Measurements from ENCODE around the gene P2RY13.

The P2RY13 gene

GRCh38 chr3:151299006-151299405 is 30.3 kb downstream of the P2RY13 start:
- no peak for FAIRE-seq
- DNase-seq (ENCODE audit: insufficient read length, low spot score), result no peak

GRCh38 chr3:151297429-151297828 is 31.9 kb downstream of the P2RY13 start:
- FAIRE-seq (no peak), DNase-seq (ENCODE audit: insufficient read length, low spot score) (no peak)

- no peak for FAIRE-seq
- DNase-seq (ENCODE audit: insufficient read length, low spot score), result no peak
Measured at GRCh38 chr3:151296226-151296625, 33.1 kb downstream of the P2RY13 start.

GRCh38 chr3:151293127-151293526 is 36.2 kb downstream of the P2RY13 start:
- no peak for FAIRE-seq

GRCh38 chr3:151290673-151291072 is 38.7 kb downstream of the P2RY13 start:
- DNase-seq (ENCODE audit: insufficient read length, low spot score) (no peak), FAIRE-seq (no peak)

More at GRCh38 chr3:151293127-151293526, 36.2 kb downstream of the P2RY13 start:
- no peak for DNase-seq (ENCODE audit: insufficient read length, low spot score)

GRCh38 chr3:151289445-151289844 is 39.9 kb downstream of the P2RY13 start:
- no peak for FAIRE-seq

GRCh38 chr3:151285940-151286339 is 43.4 kb downstream of the P2RY13 start:
- FAIRE-seq (no peak), DNase-seq (ENCODE audit: insufficient read length, low spot score) (no peak)

More at GRCh38 chr3:151289445-151289844, 39.9 kb downstream of the P2RY13 start:
- no peak for DNase-seq (ENCODE audit: insufficient read length, low spot score)

- no peak for FAIRE-seq
- no peak for DNase-seq (ENCODE audit: insufficient read length, low spot score)
Measured at GRCh38 chr3:151283907-151284461, 45.4 kb downstream of the P2RY13 start.

GRCh38 chr3:151283387-151283786 is 46.0 kb downstream of the P2RY13 start:
- no peak for FAIRE-seq
- no peak for DNase-seq (ENCODE audit: insufficient read length, low spot score)

- peak; percentile 30 for DNase-seq (ENCODE audit: insufficient read length, low spot score)
- peak; percentile 92 for FAIRE-seq
Measured at GRCh38 chr3:151282921-151283320, 46.4 kb downstream of the P2RY13 start.

GRCh38 chr3:151281671-151282324 is 47.6 kb downstream of the P2RY13 start:
- DNase-seq (ENCODE audit: insufficient read length, low spot score) (no peak), FAIRE-seq (no peak)

- no peak for DNase-seq (ENCODE audit: insufficient read length, low spot score)
- FAIRE-seq, result peak; percentile 42
Measured at GRCh38 chr3:151278230-151278629, 51.1 kb downstream of the P2RY13 start, which contains the start of gene P2RY14. Gene P2RY14, minus strand, starts transcription at chr3:151278542. Its CDS starts 64,226 bp downstream, at chr3:151214316.

GRCh38 chr3:151276687-151277042 is 52.7 kb downstream of the P2RY13 start:
- DNase-seq (ENCODE audit: insufficient read length, low spot score) (no peak), FAIRE-seq (peak; percentile 87)
